Activated naive CD8-positive, alpha-beta T cell treated with anti-CD3 and anti-CD28 coated beads, Interleukin-2, amount 50 U/mL, for 16 hours (primary cell): ENCODE data around the gene PRELP.
"Not testable (repeated sequence)": the region's sequence is repeated elsewhere in the genome, so short reads cannot be mapped to it uniquely, and the experiment has no call there.

Experiments used
- DNase-seq: peaks from one replicate; pipeline ENCODE4 v3.0.0-alpha.2; 2020; ENCODE audit warnings: low read depth, low spot score

The PRELP gene

GRCh38 chr1:203453616-203454015 lies 22.0 kb upstream of the PRELP start:
- DNase-seq = no peak

- no peak for DNase-seq
Measured at GRCh38 chr1:203454986-203455471, 20.6 kb upstream of the PRELP start.

- no peak for DNase-seq
Measured at GRCh38 chr1:203455706-203456105, 19.9 kb upstream of the PRELP start.

GRCh38 chr1:203456577-203456976 lies 19.0 kb upstream of the PRELP start:
- no peak for DNase-seq

GRCh38 chr1:203458078-203458477 lies 17.5 kb upstream of the PRELP start:
- DNase-seq = no peak

- no peak for DNase-seq
Measured at GRCh38 chr1:203459671-203460201, 15.9 kb upstream of the PRELP start.

- no peak for DNase-seq
Measured at GRCh38 chr1:203461717-203462116, 13.9 kb upstream of the PRELP start.

GRCh38 chr1:203462143-203462542 lies 13.5 kb upstream of the PRELP start:
- no peak for DNase-seq

GRCh38 chr1:203462878-203463277 lies 12.7 kb upstream of the PRELP start:
- no peak for DNase-seq

GRCh38 chr1:203463469-203464062 lies 12.0 kb upstream of the PRELP start:
- no peak for DNase-seq

- DNase-seq = no peak
Measured at GRCh38 chr1:203464226-203464625, 11.4 kb upstream of the PRELP start.

GRCh38 chr1:203464743-203465142 lies 10.9 kb upstream of the PRELP start:
- no peak for DNase-seq

GRCh38 chr1:203465146-203465798 lies 10.3 kb upstream of the PRELP start:
- DNase-seq = no peak

- no peak for DNase-seq
Measured at GRCh38 chr1:203465948-203466347, 9.7 kb upstream of the PRELP start.

GRCh38 chr1:203466906-203467549 lies 8.6 kb upstream of the PRELP start:
- DNase-seq = not testable (repeated sequence)

- DNase-seq = no peak
Measured at GRCh38 chr1:203467550-203467921, 8.1 kb upstream of the PRELP start.

GRCh38 chr1:203468326-203468725 lies 7.3 kb upstream of the PRELP start:
- DNase-seq = no peak

GRCh38 chr1:203470240-203470639 lies 5.4 kb upstream of the PRELP start:
- no peak for DNase-seq

- no peak for DNase-seq
Measured at GRCh38 chr1:203471841-203472240, 3.8 kb upstream of the PRELP start.

GRCh38 chr1:203473281-203473680 lies 2.3 kb upstream of the PRELP start:
- no peak for DNase-seq

- DNase-seq = no peak
Measured at GRCh38 chr1:203473781-203474305, 1.8 kb upstream of the PRELP start.

GRCh38 chr1:203476216-203476814 lies 709 bp downstream of the PRELP start:
- DNase-seq = no peak
